ENCODE data around the gene C2CD4A.

Gene C2CD4A

DNA sequence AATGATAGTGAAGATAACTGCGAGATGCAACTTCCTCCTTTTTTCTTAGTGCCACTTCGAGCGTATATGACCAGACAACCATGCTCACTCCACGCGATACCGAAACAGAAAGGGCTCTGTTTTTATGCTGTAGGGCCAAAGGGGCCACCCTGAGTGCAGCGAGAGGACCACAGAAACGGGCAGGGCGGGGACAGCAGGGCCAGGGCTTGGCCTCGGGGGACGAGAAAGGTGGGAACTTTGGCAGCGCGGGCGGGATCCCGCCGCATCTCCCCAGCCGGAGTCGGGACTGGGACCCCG is 7.0 kb upstream of the C2CD4A start:
- DNase-seq (ENCODE audit: low spot score): peak; percentile 76

DNA sequence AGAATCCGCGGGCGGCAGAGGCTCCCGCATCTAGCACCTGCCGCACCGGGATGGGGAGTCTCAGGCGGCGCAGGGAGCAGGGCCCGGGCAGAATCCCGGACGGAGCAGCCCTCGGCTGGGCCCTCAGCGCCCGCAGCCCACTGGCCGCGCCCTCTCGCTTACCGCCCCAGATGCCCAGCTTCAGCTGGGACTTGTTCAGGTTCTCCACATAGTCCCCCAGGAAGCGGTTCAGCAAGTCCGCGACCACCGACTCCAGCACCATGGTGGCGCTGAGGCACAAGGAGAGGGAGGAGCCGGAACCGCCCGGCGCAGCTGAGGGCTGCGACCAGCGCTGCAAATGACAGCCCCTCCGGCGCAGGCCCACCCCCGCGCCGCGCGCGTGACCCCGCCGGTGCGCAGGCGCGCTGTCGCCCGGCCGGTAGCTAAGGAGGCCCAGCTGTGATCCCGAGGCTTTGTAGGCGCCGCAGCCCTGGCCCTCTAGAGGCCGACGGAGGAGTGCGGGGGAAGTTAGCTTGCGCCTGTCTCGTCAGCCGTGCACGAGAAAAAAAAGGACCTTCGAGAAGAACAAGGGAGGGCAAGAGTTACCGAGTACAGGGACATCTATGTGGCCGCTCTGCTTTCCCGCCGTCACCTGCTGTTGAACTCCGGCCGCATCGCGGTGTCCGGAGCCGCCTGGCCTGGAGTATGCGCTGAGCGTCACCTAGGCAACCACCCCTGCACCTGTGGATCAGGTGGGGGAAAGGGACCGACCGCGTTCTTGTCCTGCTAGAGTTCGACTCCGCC is 6.5 kb upstream of the C2CD4A start, which contains the start of gene VPS13C:
TSS of gene VPS13C (minus strand) at position 335 of the 783 bp plus-strand sequence. CDS start at position 262, 73 bp downstream.
- DNase-seq (ENCODE audit: low spot score): peak; percentile 95

DNA sequence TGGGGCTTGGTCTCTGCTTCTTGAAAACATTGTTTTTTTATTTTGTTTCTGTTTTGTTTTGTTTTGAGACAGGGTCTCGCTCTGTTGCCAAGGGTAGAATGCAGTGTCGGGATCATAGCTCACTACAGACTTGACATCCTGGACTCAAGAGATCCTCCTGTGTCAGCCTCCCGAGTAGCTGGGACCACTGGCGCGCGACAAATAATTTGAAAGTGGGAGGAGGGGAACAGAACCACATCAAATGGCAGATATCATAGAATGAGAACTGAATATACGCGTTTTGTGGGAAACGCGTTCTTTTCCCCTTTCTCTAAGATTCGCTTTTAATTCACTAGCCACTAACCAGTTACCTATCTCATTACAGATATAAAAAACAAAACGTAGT is 5.9 kb upstream of the C2CD4A start:
- DNase-seq (ENCODE audit: low spot score): peak; percentile 48

DNA sequence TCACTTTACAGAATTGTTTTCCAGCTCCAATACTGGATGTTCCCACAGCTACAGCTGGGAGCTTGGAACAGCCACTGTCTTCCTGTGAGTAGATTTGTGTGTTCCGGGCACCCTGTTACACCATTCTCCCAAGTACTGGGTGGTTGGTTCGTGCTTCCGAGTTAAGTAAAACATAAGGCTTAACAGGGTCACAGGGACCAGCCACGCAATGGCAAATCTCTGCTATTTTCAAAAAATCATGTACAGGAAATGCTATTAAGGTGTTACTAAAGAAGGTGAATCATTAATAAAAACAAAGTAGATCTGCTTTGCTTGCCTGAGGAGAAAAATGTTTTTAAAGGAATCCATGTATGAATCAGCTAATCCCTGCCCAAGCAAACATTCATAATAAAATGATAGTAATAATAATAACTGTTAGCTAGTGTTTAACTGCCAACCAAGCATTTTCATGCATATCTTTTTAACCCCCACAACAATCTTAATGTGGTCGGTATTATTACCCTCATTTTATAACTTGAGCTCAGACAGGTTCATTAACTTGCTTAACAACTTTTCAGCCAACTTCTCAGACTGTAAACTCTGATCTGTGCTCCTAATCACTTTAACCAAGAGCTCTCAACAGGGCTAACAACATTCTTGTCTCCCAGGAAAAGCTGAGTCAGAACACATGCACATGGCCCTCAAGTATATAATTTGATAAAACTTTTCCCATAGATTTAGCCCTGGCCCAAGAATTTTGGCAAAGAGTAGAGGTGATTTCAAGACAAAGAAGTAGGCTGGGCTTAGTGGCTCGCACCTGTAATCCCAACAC is 2.7 kb upstream of the C2CD4A start:
- no peak for DNase-seq (ENCODE audit: low spot score)

DNA sequence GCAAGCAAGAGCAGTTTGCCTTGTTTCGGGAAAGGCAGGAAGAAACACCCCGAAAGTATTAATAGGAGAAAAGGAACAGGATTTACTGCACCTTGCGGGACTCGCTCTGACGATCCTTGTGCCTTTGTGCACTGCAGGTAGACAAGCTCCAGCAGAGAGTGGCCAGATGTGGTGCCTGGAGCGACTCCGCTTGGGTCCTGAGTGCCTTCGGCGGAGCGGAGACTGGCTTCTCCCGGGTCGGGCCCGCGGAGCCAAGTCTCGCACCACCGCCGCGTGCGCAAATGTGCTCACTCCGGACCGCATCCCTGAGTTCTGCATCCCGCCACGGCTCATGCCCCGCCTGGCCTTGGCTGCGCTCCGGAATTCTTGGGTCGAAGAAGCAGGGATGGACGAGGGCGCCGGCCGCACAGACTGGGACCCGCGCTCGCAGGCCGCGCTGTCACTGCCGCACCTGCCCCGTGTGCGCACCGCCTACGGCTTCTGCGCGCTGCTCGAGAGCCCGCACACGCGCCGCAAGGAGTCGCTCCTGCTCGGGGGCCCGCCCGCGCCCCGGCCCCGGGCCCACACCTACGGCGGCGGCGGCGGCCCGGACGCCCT is 769 bp downstream of the C2CD4A start:
- DNase-seq (ENCODE audit: low spot score): no peak

DNA sequence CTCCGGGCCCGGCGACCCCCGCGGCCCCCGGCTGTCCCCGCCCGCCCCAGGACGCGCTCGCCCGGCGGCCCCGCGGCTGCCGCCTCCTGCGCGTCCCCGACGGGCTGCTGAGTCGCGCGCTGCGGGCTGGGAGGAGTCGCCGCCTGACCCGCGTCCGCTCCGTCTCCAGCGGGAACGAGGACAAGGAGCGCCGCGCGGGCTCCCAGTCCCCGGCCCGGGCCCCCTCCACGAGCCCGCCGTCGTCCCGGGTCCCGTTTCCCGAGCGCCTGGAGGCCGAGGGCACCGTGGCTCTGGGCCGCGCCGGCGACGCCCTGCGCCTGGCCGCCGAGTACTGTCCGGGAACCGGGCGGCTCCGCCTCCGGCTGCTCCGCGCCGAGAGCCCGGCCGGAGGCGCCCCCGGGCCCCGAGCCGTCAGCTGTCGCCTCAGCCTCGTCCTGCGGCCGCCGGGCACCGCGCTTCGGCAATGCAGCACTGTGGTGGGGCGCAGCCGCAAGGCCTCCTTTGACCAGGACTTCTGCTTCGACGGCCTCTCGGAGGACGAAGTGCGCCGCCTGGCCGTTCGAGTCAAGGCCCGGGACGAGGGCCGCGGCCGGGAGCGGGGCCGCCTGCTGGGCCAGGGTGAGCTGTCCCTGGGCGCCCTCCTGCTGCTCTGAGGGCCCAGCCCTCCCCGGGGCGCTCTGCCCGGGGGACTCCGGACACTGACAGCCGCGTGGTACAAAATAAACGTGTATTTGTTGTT is 1.5 kb downstream of the C2CD4A start:
- DNase-seq (ENCODE audit: low spot score): no peak

DNA sequence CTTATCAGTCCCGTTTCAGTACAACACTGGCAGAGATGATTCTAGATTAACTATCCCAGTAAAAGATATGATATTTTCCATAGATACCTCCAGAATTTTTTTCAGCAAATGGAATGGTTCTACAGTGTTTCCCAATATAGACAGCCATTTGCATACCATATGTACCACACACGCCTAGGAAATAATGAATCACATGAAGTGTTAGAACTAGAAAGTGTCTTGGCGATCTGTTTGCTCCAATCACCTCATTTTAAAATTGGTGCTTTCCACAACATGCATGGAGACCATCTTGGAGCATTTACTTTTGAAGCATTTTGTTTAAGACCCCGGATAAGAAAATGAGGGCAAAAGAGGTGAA is 2.0 kb downstream of the C2CD4A start:
- DNase-seq (ENCODE audit: low spot score): no peak

DNA sequence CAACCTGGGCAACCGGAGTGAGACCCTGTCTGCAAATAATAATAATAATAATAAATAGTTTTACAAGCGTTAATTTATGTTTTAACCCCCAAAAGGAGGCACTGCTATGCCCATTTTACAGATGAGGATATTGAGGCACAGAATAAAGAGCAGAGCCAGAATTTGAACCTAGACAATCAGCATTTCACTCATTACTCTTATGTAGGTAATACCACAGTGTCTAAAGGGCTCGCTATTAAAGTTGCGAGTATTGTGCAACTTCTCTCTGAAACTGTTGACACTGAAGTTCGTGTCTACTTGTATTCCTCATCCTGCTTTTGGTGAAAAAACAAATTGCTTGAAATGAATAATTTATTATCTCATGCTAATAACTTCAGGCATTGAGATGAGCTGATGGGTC is 2.8 kb downstream of the C2CD4A start:
- no peak for DNase-seq (ENCODE audit: low spot score)

DNA sequence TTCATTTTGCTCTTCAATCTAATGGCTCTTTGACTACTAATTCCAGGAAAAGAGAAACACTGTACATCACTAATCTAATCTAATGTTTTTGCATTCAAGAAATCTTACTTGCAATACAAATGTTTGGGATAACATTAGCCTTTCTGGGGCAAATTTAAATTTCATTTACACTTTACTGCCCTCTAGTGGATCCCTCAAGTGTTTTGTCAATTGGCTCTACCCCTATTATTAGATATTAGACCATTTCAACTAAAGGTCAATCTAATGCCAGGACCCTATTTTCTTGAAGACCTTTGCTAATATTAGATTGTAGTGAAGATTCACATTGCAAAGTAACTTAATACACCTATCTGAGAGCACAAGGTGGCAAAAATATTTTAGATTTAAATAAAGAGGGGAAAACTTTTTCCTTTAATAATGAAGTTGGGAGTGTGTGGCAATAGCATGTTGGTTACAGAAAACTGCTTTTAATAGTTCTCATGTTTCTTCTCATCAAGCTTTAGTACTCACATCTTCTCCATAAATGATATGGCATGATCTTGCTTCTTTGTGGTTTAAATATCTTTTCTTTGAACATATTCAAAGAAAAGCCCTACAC is 5.0 kb downstream of the C2CD4A start:
- DNase-seq (ENCODE audit: low spot score): peak; percentile 74

DNA sequence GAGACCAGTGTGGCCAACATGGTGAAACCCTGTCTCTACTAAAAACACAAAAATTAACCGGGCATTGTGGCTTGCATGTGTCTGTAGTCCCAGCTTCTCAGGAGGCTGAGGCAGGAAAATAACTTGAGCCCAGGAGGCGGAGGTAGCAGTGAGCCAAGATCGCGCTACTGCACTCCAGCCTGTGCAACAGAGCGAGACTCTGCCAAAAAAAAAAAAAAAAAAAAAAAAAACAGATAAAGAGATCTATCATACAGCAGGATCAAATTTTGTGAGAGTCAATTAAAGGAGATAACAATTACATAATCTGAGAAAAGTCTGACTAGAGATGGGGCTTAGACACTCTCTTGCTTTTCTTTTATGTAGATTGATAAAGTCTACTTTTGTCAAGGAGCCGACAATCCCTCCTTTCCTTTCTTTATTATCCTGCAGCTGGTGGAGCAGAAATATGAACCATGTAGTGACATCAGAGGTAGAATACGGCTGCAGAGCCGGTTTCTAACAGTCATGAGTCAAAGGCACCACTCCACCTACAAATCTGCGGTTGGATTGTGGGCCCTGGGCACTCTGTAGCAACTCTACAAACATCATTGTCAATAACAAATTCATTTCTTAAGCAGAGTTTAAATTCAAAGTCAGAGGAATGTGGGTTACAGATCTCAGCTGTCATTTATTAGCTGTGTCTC is 9.0 kb downstream of the C2CD4A start:
- DNase-seq (ENCODE audit: low spot score): no peak

DNA sequence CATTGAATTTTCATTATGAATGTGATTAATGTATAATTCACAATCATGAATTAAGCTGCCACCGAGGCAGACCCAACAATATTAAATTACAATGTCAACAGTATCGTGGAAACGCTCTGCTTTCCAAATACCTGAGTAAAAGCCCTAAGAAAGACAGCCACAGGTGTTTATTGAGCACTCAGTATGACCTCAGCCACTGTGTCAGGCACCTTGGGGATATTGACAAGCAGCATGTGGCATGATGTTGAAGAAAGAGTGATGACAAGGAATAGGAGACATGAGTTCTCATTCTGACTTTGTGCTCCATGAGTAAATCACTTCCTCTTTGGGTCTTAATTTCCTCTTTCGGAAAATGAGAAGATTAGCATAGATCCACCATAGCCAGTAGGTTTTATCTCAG is 12.8 kb downstream of the C2CD4A start:
- DNase-seq (ENCODE audit: low spot score): no peak

DNA sequence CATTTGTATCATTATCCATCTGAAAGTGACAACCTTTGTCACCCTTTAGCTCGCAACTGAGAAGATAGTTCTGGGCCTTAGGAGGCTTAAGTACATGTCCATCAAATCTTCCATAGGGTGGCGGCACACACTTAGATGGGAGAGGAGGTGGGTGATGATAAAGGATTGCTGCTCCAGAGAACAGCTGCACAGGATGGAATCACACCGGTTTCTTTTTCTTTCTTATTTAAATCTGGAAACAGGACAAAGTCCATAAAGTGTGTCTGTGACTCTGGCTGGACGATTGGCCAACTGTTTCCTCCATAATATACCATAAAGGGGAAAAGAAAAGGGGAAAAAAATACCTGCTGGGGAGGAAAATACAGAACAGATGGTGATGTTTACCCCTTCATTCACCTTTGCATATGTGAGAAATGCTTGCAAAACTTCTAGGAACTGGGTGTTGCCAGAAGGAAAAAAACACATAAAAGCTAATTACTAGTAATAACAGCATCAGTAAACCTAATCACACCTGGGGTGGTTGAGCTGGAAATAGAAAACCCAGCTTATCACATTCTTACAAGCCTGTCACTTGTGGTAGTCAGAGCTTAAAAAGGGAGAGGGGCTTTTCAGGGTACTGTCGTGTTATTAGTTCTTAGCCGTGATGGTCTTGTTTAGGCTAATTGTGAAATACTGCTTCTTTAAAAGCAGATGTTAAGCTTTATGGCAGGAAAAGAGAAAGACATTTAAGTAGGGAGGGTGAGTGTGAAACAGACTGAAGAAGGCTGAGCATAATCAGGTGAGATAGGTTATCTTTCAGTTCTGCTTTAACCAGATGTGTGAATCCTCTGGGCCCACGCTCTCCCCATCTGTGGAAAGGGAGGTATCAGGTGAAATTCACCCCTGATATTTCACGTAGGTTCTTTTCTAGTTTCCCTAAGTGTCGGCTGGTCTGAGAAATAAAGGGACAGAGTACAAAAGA is 16.7 kb downstream of the C2CD4A start:
- no peak for DNase-seq (ENCODE audit: low spot score)

DNA sequence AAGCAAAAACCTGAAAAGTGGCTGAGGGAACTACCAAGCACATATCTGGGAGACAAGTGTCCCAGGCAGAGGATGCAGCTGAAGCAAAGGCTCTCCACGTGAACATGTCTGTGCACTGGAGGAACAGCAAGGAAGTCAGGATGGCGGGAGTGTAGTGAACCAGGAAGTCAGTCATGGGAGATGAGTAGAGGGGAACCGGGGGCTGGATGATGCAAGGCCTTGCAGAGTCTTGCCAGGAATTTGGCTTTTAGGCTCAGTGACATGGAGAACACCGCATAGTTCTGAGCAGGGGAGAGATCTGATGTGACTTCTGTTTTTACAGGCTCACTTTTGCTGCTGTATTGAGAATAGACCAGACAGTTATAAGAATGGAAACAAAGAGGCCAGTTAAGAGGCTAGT is 19.0 kb downstream of the C2CD4A start:
- DNase-seq (ENCODE audit: low spot score): peak; percentile 26

DNA sequence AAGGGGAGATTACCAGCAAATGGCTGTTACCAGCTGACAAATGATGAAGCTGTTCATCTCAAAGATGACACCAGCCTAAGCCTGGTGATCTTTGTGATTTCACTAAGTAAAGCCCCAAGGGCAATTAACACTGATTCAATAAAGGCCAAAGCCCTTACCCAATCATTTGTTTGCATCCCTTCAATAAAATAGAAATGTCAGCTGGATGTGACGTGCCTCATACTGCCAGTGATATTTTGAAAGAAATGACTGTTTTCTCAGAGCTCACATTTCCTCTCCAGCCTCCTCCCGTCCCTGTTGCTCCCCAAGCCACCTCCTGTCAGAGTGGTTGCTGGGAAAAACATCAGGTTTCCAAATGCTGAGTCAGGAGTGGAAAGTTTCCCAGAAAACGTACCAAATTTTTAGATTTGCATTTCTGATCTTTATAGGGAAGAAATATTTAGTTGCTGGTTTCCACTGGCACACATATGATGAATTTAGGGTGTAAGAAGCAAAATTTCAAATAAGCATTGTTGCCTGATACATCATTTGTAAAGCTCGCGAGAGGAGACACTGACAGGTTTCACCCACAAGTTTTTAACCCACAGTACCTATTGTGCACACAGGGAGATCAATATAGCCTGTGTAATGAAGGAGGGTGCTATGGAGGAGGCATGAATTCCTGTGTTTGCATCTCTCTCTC is 21.0 kb downstream of the C2CD4A start:
- DNase-seq (ENCODE audit: low spot score): no peak

DNA sequence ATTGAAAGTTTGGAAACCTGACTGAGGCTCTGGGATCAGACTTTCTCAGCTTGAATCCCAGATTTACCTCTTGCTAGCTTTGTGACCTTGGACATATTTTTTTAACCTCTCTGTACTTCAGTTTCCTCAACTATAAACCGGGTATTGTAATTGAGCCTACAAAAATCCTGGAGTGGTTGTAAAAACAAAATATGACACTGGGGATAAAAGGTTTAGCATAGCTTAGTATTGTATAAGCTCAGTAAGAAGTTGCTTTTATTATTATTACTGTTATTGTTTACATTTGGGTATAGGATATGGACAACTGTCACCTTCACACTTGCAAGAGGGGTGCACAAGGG is 21.5 kb downstream of the C2CD4A start:
- no peak for DNase-seq (ENCODE audit: low spot score)

DNA sequence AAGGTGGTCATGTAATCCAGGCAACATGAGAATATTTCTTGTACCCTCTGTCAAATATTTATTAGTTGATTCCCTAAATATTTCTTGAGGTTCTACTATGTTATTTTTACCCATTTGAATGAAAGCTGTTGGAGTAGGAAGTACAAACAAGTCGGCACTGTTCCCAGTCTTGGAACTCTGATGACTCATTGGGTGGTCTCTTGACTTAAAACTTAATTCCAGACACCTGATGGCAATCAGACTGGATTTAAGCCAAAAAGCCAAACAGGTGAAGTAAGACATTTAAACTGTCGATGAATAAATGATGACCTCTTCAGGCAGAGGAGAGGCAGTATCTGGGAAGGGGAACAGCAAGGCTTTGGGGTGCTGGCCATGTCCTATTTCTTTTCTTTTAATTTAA is 22.8 kb downstream of the C2CD4A start:
- DNase-seq (ENCODE audit: low spot score): no peak

DNA sequence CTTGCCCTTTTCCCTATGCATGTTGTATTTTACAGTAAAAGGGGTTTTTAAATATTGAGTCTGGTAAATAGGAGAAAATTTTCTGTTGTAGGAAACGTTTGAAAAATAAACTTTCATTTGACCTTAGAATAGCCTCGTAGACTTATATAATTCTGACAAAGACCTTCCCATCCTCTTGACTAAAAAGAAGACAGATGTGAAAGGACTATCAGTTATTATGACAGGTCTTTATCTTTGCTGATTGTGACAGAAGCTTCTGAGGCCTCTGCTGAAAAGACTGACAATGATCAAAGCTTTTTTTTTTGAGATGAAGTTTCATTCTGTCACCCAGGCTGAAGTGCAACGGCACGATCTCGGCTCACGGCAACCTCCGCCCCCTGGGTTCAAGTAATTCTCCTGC is 24.2 kb downstream of the C2CD4A start:
- no peak for DNase-seq (ENCODE audit: low spot score)

DNA sequence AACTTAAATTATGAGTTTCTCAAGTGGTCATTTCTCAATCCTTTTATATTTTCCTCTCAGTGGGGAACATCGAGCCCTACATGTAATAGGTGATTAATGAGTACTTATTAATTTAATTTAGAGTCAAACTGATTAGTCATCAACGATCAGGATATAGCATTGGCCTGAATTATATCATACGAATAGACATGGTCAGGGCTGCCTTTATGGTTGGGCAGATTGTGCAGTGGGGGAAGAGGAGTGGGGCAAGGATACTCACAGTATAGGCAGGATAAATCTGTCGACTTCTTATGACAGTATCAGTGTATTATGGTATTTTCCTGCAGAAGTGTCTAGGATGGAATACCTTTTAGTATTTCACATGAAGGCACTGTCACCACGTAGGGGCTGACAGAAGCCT is 27.0 kb downstream of the C2CD4A start:
- no peak for DNase-seq (ENCODE audit: low spot score)

DNA sequence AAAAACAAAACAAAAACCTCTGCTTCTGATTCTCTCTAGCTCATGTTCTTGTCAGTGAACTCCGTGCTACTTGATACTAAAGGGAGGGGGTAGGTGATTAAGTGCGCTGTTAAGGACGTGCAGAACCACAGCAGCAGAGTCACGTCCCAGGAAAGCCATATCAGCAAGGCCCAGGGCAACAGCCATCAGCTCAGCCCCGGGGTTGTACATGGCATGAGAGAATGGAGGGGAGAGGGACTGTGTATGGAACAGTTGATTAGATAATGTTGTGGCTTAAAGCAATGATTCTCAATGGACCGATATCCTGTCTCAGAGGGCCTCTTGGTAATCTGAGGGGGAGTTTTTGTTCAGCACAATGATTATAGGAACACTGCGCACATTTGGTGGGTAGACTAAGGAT is 27.6 kb downstream of the C2CD4A start:
- no peak for DNase-seq (ENCODE audit: low spot score)

DNA sequence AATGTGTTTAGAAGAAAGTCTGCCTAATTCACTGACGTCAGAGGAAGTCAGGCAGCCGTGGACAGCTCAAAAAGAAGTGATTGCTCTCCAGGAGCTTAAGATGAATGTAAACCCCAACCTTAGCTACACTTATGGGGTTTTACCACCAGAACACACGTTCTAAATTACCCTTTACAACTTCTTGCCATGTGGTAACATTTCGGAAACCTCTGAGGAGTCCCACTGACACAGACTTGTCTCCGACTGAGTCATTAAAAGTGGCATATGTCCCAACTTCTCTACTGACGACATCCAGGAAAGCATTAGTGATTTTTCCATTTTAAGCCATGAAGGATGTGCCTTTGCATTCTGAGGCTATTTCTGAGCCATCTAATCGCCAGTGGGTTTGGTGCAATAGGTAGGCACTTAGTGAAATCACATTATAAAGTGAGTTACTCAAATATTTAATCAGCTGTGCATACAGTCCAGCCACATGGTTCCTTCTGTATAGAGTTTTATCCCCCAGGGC is 32.4 kb downstream of the C2CD4A start:
- DNase-seq (ENCODE audit: low spot score): no peak

All from pons (tissue), 1 donor.